ENCODE measurements around the gene TMEM54.

GRCh38 chr1:32915766-32916706, 14.8 kb upstream of the TMEM54 start:
- TF ChIP-seq CTCF (IDR thresholded peaks at IDR 0.05; ENCODE audit: poor library complexity) (no peak), EZH2 (IDR thresholded peaks at IDR 0.05; ENCODE audit: borderline replicate concordance) (no peak)
